Neuronal stem cell (in vitro differentiated cells): ENCODE measurements around the gene KDM6A.

ENCODE experiments used
- DNase-seq: peaks from one replicate; pipeline ENCODE4 v3.0.0-alpha.2; 2013; ENCODE audit warnings: low spot score
- H2AFZ ChIP-seq: one replicate; pipeline ENCODE4 v1.6.1; 2013; ENCODE audit warnings: mild to moderate bottlenecking, low read length, inconsistent platforms
- H2AK5ac ChIP-seq: 2 replicates; pipeline ENCODE4 v1.6.1; 2013; ENCODE audit warnings: low read depth, mild to moderate bottlenecking, inconsistent platforms, low read length, moderate library complexity, mixed read lengths
- H2BK120ac ChIP-seq: 2 replicates; pipeline ENCODE4 v1.6.1; 2013; ENCODE audit warnings: low read depth, mild to moderate bottlenecking, inconsistent platforms, low read length, moderate library complexity, mixed read lengths
- H2BK12ac ChIP-seq: one replicate; pipeline ENCODE4 v1.6.1; 2013; ENCODE audit warnings: low read length, inconsistent platforms
- H2BK15ac ChIP-seq: 2 replicates; pipeline ENCODE4 v1.6.1; 2013; ENCODE audit warnings: mild to moderate bottlenecking, low read length, inconsistent platforms, mixed read lengths
- H2BK5ac ChIP-seq: one replicate; pipeline ENCODE4 v1.6.1; 2013; ENCODE audit warnings: inconsistent platforms, mild to moderate bottlenecking, low read length, moderate library complexity
- H3K14ac ChIP-seq: one replicate; pipeline ENCODE4 v1.6.1; 2013; ENCODE audit warnings: low read length, inconsistent platforms
- H3K18ac ChIP-seq: 2 replicates; pipeline ENCODE4 v1.6.1; 2013; ENCODE audit warnings: low read length, inconsistent platforms
- H3K23ac ChIP-seq: 2 replicates; pipeline ENCODE4 v1.6.1; 2013; ENCODE audit warnings: low read depth, mild to moderate bottlenecking, mixed read lengths, low read length, inconsistent platforms; ENCODE audit not compliant: poor library complexity
- H3K27ac ChIP-seq: replicated peaks from 3 replicates; pipeline ENCODE4 v1.5.1; 2013; ENCODE audit warnings: low read length, inconsistent platforms
- H3K27me3 ChIP-seq, 3 experiments: 2 replicates each; pipeline ENCODE4 v1.6.1; 2013; ENCODE audit warnings: low read length in 3 of 3, mild to moderate bottlenecking in 2 of 3, inconsistent platforms in 1 of 3, low read depth in 1 of 3, mixed read lengths in 1 of 3, moderate library complexity in 1 of 3; ENCODE audit not compliant: control insufficient read depth in 3 of 3, insufficient read depth in 3 of 3
- H3K36me3 ChIP-seq, 2 donors: replicated peaks in 1 of 2; 2 replicates each; pipeline ENCODE4 v1.6.1; 2013; ENCODE audit warnings: low read length in 2 of 2; ENCODE audit not compliant: control insufficient read depth in 2 of 2, insufficient read depth in 2 of 2
- H3K4ac ChIP-seq: 2 replicates; pipeline ENCODE4 v1.6.1; 2013; ENCODE audit warnings: inconsistent platforms, mild to moderate bottlenecking, low read length, moderate library complexity
- H3K4me1 ChIP-seq, 2 donors: 1 replicate in 1 of 2; 2 replicates in 1 of 2; pipeline ENCODE4 v1.6.1; 2013; ENCODE audit warnings: low read length in 2 of 2, low read depth in 1 of 2; ENCODE audit not compliant: control insufficient read depth in 2 of 2, insufficient read depth in 1 of 2
- H3K4me2 ChIP-seq: one replicate; pipeline ENCODE4 v1.6.1; 2013; ENCODE audit warnings: mild to moderate bottlenecking, low read length, inconsistent platforms; ENCODE audit not compliant: insufficient read depth, poor library complexity, severe bottlenecking
- H3K4me3 ChIP-seq, 2 donors: 2 replicates each; pipeline ENCODE4 v1.5.1; 2013; ENCODE audit warnings: low read length in 2 of 2, mild to moderate bottlenecking in 2 of 2, inconsistent platforms in 1 of 2, moderate library complexity in 1 of 2
- H3K79me1 ChIP-seq: one replicate; pipeline ENCODE4 v1.6.1; 2013; ENCODE audit warnings: low read depth, mild to moderate bottlenecking, inconsistent platforms, low read length, moderate library complexity
- H3K9ac ChIP-seq: one replicate; pipeline ENCODE4 v1.6.1; 2013; ENCODE audit warnings: mild to moderate bottlenecking, low read depth, low read length, inconsistent platforms; ENCODE audit not compliant: poor library complexity
- H3K9me3 ChIP-seq, 2 donors: replicated peaks in 1 of 2; 2 replicates each; pipeline versions ENCODE3 to v1.6.1; 2013; ENCODE audit warnings: low read length in 2 of 2, mild to moderate bottlenecking in 2 of 2, inconsistent platforms in 1 of 2, low read depth in 1 of 2, mixed read lengths in 1 of 2, moderate library complexity in 1 of 2; ENCODE audit not compliant: control insufficient read depth in 2 of 2, insufficient read depth in 1 of 2
- H4K8ac ChIP-seq: one replicate; pipeline ENCODE4 v1.6.1; 2013; ENCODE audit warnings: low read depth, mild to moderate bottlenecking, inconsistent platforms, low read length, moderate library complexity
- H4K91ac ChIP-seq: one replicate; pipeline ENCODE4 v1.6.1; 2013; ENCODE audit warnings: low read length, low read depth, mild to moderate bottlenecking, inconsistent platforms; ENCODE audit not compliant: poor library complexity
- WGBS, 2 donors: extraction: QIAGEN DNeasy Blood & Tissue Kit; methylation state at CpG; one replicate each; pipeline ENCODE4 v1.1.7; 2013; ENCODE audit warnings: missing lambda C conversion rate in 2 of 2, mixed read lengths in 1 of 2; ENCODE audit not compliant: insufficient read length in 2 of 2, insufficient replicate concordance in 1 of 2; ENCODE audit errors: extremely low coverage in 2 of 2; 5-methylcytosine and 5-hydroxymethylcytosine counted together

KDM6A gene

GRCh38 chrX:45003085-45003484, 130.1 kb downstream of the KDM6A start:
- Histone ChIP-seq H2BK120ac (no peak overlapping the region), H3K4me2 (no peak overlapping the region), H2BK15ac (no peak overlapping the region), H3K79me1 (no peaks in the 10 kb centered on the region), H3K27me3 (no peaks in the 10 kb centered on the region), H3K9me3 (no peaks in the 10 kb centered on the region), H3K4me1 (no peaks in the 10 kb centered on the region), H3K4me3 (no peak overlapping the region), H4K91ac (no peak overlapping the region), H3K23ac (no peak overlapping the region), H3K18ac (no peak overlapping the region), H3K27ac (no peak overlapping the region), H4K8ac (no peak overlapping the region), H2BK12ac (no peak overlapping the region), H3K36me3 (no peaks in the 10 kb centered on the region), H3K9ac (no peak overlapping the region), H2BK5ac (no peak overlapping the region), H2AFZ (no peak overlapping the region), H3K14ac (no peak overlapping the region), H3K4ac (no peak overlapping the region), H2AK5ac (no peak overlapping the region)
- no CpG with 5 or more reads among the region's 4 CpGs for WGBS, 2 donors
- no peak for DNase-seq

GRCh38 chrX:45006002-45006800, 133.2 kb downstream of the KDM6A start:
- Histone ChIP-seq H2BK120ac (no peak overlapping the region), H3K27ac (no peak overlapping the region), H3K9me3 (no peaks in the 10 kb centered on the region), H2AFZ (no peak overlapping the region), H2BK5ac (no peak overlapping the region), H3K14ac (no peak overlapping the region), H4K91ac (no peak overlapping the region), H4K8ac (no peak overlapping the region), H3K4me1 (no peaks in the 10 kb centered on the region), H3K4ac (no peak overlapping the region), H2BK15ac (no peak overlapping the region), H3K23ac (no peak overlapping the region), H3K4me2 (no peak overlapping the region), H3K36me3 (no peaks in the 10 kb centered on the region), H2BK12ac (no peak overlapping the region), H3K79me1 (no peaks in the 10 kb centered on the region), H3K4me3 (no peak overlapping the region), H3K27me3 (no peaks in the 10 kb centered on the region), H2AK5ac (no peak overlapping the region), H3K9ac (no peak overlapping the region), H3K18ac (no peak overlapping the region)
- DNase-seq, result no peak
- no CpG with 5 or more reads among the region's 13 CpGs for WGBS, 2 donors

- Histone ChIP-seq H3K4ac (no peak overlapping the region), H2AK5ac (no peak overlapping the region), H3K4me3 (no peak overlapping the region), H2AFZ (no peak overlapping the region), H3K36me3 (no peaks in the 10 kb centered on the region), H3K23ac (no peak overlapping the region), H2BK12ac (no peak overlapping the region), H3K18ac (no peak overlapping the region), H4K91ac (no peak overlapping the region), H3K27ac (no peak overlapping the region), H3K9me3 (no peaks in the 10 kb centered on the region), H4K8ac (no peak overlapping the region), H2BK120ac (no peak overlapping the region), H3K9ac (no peak overlapping the region), H3K79me1 (no peaks in the 10 kb centered on the region), H2BK5ac (no peak overlapping the region), H3K4me2 (no peak overlapping the region), H3K14ac (no peak overlapping the region), H3K27me3 (no peaks in the 10 kb centered on the region), H2BK15ac (no peak overlapping the region), H3K4me1 (no peaks in the 10 kb centered on the region)
- DNase-seq, result no peak
- no CpG with 5 or more reads among the region's 3 CpGs for WGBS, 2 donors
These were observed 134.6 kb downstream of the KDM6A start for GRCh38 chrX:45007598-45007997.

GRCh38 chrX:45009371-45010000, 136.5 kb downstream of the KDM6A start:
- no peaks in the 10 kb centered on the region for H3K4me1 ChIP-seq
- no peak overlapping the region for H2AK5ac ChIP-seq
- H3K79me1 ChIP-seq, result no peaks in the 10 kb centered on the region
- DNase-seq, result no peak
- H2BK15ac ChIP-seq, result no peak overlapping the region
- no peak overlapping the region for H4K8ac ChIP-seq
- H3K23ac ChIP-seq, result no peak overlapping the region
- no peak overlapping the region for H3K9ac ChIP-seq
- H3K4me3 ChIP-seq, result no peak overlapping the region
- no peak overlapping the region for H3K4ac ChIP-seq
- no peak overlapping the region for H3K4me2 ChIP-seq
- no peak overlapping the region for H2BK120ac ChIP-seq
- no peak overlapping the region for H3K18ac ChIP-seq
- no peak overlapping the region for H2BK5ac ChIP-seq
- no CpG with 5 or more reads among the region's 3 CpGs for WGBS, 2 donors
- no peaks in the 10 kb centered on the region for H3K36me3 ChIP-seq
- H2BK12ac ChIP-seq, result no peak overlapping the region
- H3K14ac ChIP-seq, result no peak overlapping the region
- no peak overlapping the region for H3K27ac ChIP-seq
- H2AFZ ChIP-seq, result no peak overlapping the region
- no peaks in the 10 kb centered on the region for H3K27me3 ChIP-seq
- no peaks in the 10 kb centered on the region for H3K9me3 ChIP-seq
- no peak overlapping the region for H4K91ac ChIP-seq
